ENCODE measurements around the gene CCDC13. TPM values are rescaled to one million over a fixed set of nuclear protein-coding genes. Genes with fewer than 3 reads are reported as not detected.

Gene CCDC13
- total RNA-seq, 1 experiment from 2014 or later, result 0.48 TPM

- DNase-seq, result peak; percentile 1
- Histone ChIP-seq H3K36me3 (replicated peaks; ENCODE audit: control insufficient read depth, insufficient read depth, low read length) (no peaks in the 10 kb centered on the region), H3K4me3 (ENCODE audit: insufficient read depth, low read depth, low read length) (no peak overlapping the region), H3K27me3 (ENCODE audit: control insufficient read depth, insufficient read depth, low read length) (no peaks in the 10 kb centered on the region)
Observed at GRCh38 chr3:42725454-42725853, 47.6 kb downstream of the CCDC13 start.

- DNase-seq, result no peak
- no peak overlapping the region for H3K4me3 ChIP-seq (ENCODE audit: insufficient read depth, low read depth, low read length)
- H3K36me3 ChIP-seq (replicated peaks; ENCODE audit: control insufficient read depth, insufficient read depth, low read length), result no peaks in the 10 kb centered on the region
- H3K27me3 ChIP-seq (ENCODE audit: control insufficient read depth, insufficient read depth, low read length), result no peaks in the 10 kb centered on the region
Observed at GRCh38 chr3:42723219-42723618, 49.8 kb downstream of the CCDC13 start.

Other genes with a start within 250 kb of the CCDC13 start
- 53.0 and 57.3 TPM in 2 replicates for gene SEC22C, start 191.3 kb downstream of the CCDC13 start, total RNA-seq (2014; rRNA removed; shearing (Covaris generic))
- 56.9 and 58.9 TPM in 2 replicates for gene SS18L2, start 182.4 kb downstream of the CCDC13 start, total RNA-seq (2014; rRNA removed; shearing (Covaris generic))
- 21.3 and 44.8 TPM in 2 replicates for gene NKTR, start 172.6 kb downstream of the CCDC13 start, total RNA-seq (2014; rRNA removed; shearing (Covaris generic))
- gene ZBTB47, start 119.6 kb downstream of the CCDC13 start, total RNA-seq (2014; rRNA removed; shearing (Covaris generic)), result 5.1 and 8.0 TPM in 2 replicates
- not detected in 2 replicates for gene KLHL40, start 87.7 kb downstream of the CCDC13 start, total RNA-seq (2014; rRNA removed; shearing (Covaris generic))
- not detected in 2 replicates for gene HHATL, start 70.5 kb downstream of the CCDC13 start, total RNA-seq (2014; rRNA removed; shearing (Covaris generic))
- 111 and 149 TPM in 2 replicates for gene HIGD1A, start 31.2 kb upstream of the CCDC13 start, total RNA-seq (2014; rRNA removed; shearing (Covaris generic))
- gene ACKR2, start 36.2 kb upstream of the CCDC13 start, total RNA-seq (2014; rRNA removed; shearing (Covaris generic)), result not detected in 2 replicates
- not detected in 2 replicates for gene CYP8B1, start 102.6 kb upstream of the CCDC13 start, total RNA-seq (2014; rRNA removed; shearing (Covaris generic))
- gene ZNF662, start 132.9 kb upstream of the CCDC13 start, total RNA-seq (2014; rRNA removed; shearing (Covaris generic)), result not detected in 2 replicates
- gene GASK1A, start 206.1 kb upstream of the CCDC13 start, total RNA-seq (2014; rRNA removed; shearing (Covaris generic)), result 3.4 and 4.5 TPM in 2 replicates

Measured in H7 (cell line).